GM23248 (cell line): ENCODE data around the gene B9D1. TPM values are rescaled to one million over a fixed set of nuclear protein-coding genes. Genes with fewer than 3 reads are reported as not detected.

ENCODE experiments used
- DNase-seq: peaks from one replicate; pipeline ENCODE4 v3.0.0-alpha.2; 2015
- H2AFZ ChIP-seq: fragments of 200-600 bp; sonication (generic); 2 replicates; pipeline ENCODE4 v1.6.1; 2016; ENCODE audit warnings: antibody characterized with exemption
- H3F3A ChIP-seq: fragments of 200-600 bp; sonication (generic); 2 replicates; pipeline ENCODE4 v1.6.1; 2016; ENCODE audit warnings: mild to moderate bottlenecking, antibody characterized with exemption, mixed run types; ENCODE audit not compliant: insufficient read depth
- H3K27ac ChIP-seq: fragments of 200-600 bp; sonication (generic); 2 replicates; pipeline ENCODE4 v1.5.1; 2016; ENCODE audit warnings: mild to moderate bottlenecking
- H3K27me3 ChIP-seq: fragments of 200-600 bp; sonication (generic); replicated peaks from 2 replicates; pipeline ENCODE4 v1.6.1; 2016; ENCODE audit warnings: mild to moderate bottlenecking; ENCODE audit not compliant: insufficient read depth
- H3K36me3 ChIP-seq: fragments of 200-600 bp; sonication (generic); 2 replicates; pipeline ENCODE4 v1.6.1; 2016; ENCODE audit warnings: low read depth, mild to moderate bottlenecking
- H3K4me1 ChIP-seq: fragments of 200-600 bp; sonication (generic); 2 replicates; pipeline ENCODE4 v1.6.1; 2016; ENCODE audit warnings: mild to moderate bottlenecking; ENCODE audit not compliant: insufficient read depth
- H3K4me2 ChIP-seq: fragments of 200-600 bp; sonication (generic); one replicate; pipeline ENCODE4 v1.6.1; 2016; ENCODE audit warnings: mild to moderate bottlenecking; ENCODE audit not compliant: unreplicated experiment
- H3K4me3 ChIP-seq: fragments of 200-600 bp; sonication (generic); 2 replicates; pipeline ENCODE4 v1.5.1; 2016; ENCODE audit warnings: mild to moderate bottlenecking
- H3K79me2 ChIP-seq: fragments of 200-600 bp; sonication (generic); 2 replicates; pipeline ENCODE4 v1.6.1; 2016; ENCODE audit warnings: mild to moderate bottlenecking; ENCODE audit not compliant: insufficient read depth
- H3K9ac ChIP-seq: fragments of 200-600 bp; sonication (generic); 2 replicates; pipeline ENCODE4 v1.6.1; 2016; ENCODE audit warnings: mild to moderate bottlenecking
- H3K9me2 ChIP-seq: fragments of 200-600 bp; sonication (generic); 2 replicates; pipeline ENCODE4 v1.6.1; 2016; ENCODE audit warnings: mixed run types, mild to moderate bottlenecking, moderate library complexity; ENCODE audit not compliant: insufficient read depth
- H3K9me3 ChIP-seq: fragments of 200-600 bp; sonication (generic); one replicate; pipeline ENCODE4 v1.6.1; 2017; ENCODE audit warnings: low read depth
- H4K20me1 ChIP-seq: fragments of 200-600 bp; sonication (generic); 2 replicates; pipeline ENCODE4 v1.6.0; 2016; ENCODE audit not compliant: insufficient read depth
- EZH2 ChIP-seq: fragments of 200-600 bp; sonication (generic); IDR thresholded peaks from 2 replicates; pipeline ENCODE4 v1.6.1; 2018; ENCODE audit warnings: antibody characterized with exemption, mild to moderate bottlenecking; ENCODE audit not compliant: insufficient read depth, poor library complexity, severe bottlenecking
- EZH2phosphoT487 ChIP-seq: fragments of 200-600 bp; sonication (generic); IDR thresholded peaks from 2 replicates; pipeline ENCODE4 v1.6.1; 2018; ENCODE audit warnings: antibody characterized with exemption, moderate library complexity, mild to moderate bottlenecking, low read depth; ENCODE audit not compliant: insufficient read depth
- WGBS, 2 experiments: methylation state at CpG; one replicate each; pipeline ENCODE4 v1.1.6; 2015 to 2017; ENCODE audit warnings: low lambda C conversion rate in 2 of 2, low coverage in 1 of 2; ENCODE audit errors: missing lambda C conversion rate in 2 of 2; 5-methylcytosine and 5-hydroxymethylcytosine counted together
- in situ Hi-C: fragments of 300-500 bp; cut with MboI; formaldehyde crosslinking; loops from 2 replicates; pipeline ENCODE4 v1.15.0; 2020
- polyA plus RNA-seq: library from polyadenylated mRNA; unstranded; fragments of >200 nt; fragmentation: Nextera tagmentation; extraction: Ambion mirVana; gene quantifications from 2 replicates; pipeline ENCODE4 v1.2.1, GENCODE V29; 2016
- total RNA-seq: library from RNA; depleted of rRNA; stranded (reverse); fragments of >200 nt; shearing (Covaris generic); gene quantifications from 2 replicates; pipeline ENCODE4 v1.2.3, GENCODE V29; 2014

The B9D1 gene
- total and polyA plus RNA-seq, 2 experiments from 2014 or later = 15.5 to 24.4 TPM

DNA sequence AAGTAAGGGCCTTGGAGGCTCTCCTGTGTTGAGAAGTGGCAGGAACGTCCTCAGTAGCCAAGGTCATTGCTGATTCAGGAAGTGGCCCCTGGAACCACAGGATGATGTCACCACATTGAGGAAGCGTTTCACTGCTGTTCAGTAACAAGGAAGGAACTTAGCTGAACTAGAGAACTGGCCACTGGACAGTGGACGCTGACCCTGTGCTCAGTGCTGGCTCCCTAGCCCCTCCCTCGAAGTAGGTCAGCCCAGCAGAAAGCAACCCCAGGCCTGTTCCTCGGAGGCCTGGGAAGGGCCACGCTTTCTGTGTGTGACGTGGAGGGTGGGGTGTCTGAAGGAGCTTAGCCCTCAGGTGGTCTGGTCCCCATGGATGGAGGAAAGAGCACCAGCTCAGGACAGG is 58.3 kb downstream of the B9D1 start:
- Histone ChIP-seq H3K9me3 (no peaks in the 10 kb centered on the region), H3K9me2 (no peaks in the 10 kb centered on the region), H3K4me2 (no peak overlapping the region), H3K27ac (no peak overlapping the region), H3K36me3 (no peaks in the 10 kb centered on the region), H3K79me2 (peaks cover 59% of the 10 kb centered on the region), H2AFZ (no peak overlapping the region), H4K20me1 (no peaks in the 10 kb centered on the region), H3K4me3 (no peak overlapping the region), H3K9ac (no peak overlapping the region), H3K27me3 (no peaks in the 10 kb centered on the region), H3F3A (no peaks in the 10 kb centered on the region), H3K4me1 (peaks cover 7% of the 10 kb centered on the region; the same call in 1 of the 2 replicates)
- peak; percentile 64 for DNase-seq
- in situ Hi-C loops = no loop called here
- WGBS, 2 experiments = 75 to 77% methylated on average over 7 of the region's 7 CpGs
- TF ChIP-seq EZH2phosphoT487 (no peak), EZH2 (no peak)

DNA sequence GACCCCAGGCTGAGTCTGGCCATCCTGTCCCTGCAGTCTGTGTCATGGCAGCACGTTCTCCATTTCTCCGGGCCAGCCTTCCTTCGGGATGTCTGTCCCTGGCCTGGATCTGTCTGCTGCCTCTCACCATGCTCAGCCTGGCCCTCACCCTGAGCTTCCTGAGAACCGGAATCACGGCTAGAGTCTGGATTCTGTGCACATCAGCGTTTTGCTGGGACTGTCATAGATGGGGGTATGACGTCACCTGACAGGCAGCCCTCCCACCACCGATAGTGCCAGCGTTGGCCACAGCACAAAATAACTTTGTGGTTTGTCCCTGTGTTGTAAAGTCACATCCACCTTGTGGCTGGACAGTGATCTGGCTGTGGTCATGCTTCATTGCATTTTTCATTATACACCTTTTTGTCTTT is 59.2 kb downstream of the B9D1 start:
- Histone ChIP-seq H3K36me3 (no peaks in the 10 kb centered on the region), H3K79me2 (peaks cover 65% of the 10 kb centered on the region), H3K4me3 (no peak overlapping the region), H3K4me2 (no peak overlapping the region), H4K20me1 (no peaks in the 10 kb centered on the region), H3F3A (no peaks in the 10 kb centered on the region), H2AFZ (no peak overlapping the region), H3K4me1 (peaks cover 7% of the 10 kb centered on the region; the same call in 1 of the 2 replicates), H3K9me2 (no peaks in the 10 kb centered on the region), H3K9me3 (no peaks in the 10 kb centered on the region), H3K9ac (no peak overlapping the region), H3K27ac (no peak overlapping the region), H3K27me3 (no peaks in the 10 kb centered on the region)
- DNase-seq = no peak
- in situ Hi-C loops = no loop called here
- 93% methylated on average over 9 of the region's 9 CpGs for WGBS, 2 experiments
- TF ChIP-seq EZH2phosphoT487 = no peak
- no peak for TF ChIP-seq EZH2

DNA sequence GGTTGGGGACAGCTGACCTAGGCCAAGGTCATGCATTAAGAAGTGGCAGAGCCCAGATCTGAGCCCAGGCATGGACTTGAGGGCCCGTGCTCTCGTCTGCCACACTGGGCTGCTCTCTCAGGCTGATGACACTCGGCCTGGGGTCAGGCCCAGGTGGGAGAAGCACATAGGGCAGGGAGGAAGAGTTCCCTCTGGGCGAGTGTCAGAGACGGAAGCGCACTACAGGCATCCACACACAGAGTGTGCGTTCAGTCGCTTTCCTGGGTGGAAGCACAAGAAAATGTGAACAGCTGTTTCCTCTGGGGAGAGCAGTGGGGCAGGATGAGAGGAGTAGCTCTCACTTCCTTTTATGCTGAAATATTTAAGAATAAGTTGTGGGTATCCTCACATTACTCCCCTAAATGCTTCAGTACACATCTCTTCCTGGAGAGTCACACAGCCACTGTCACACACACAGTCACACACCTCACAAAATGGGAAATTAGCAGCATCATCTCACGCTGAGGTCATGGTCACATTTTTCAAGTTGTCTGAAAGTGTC is 59.7 kb downstream of the B9D1 start:
- Histone ChIP-seq H3F3A (no peaks in the 10 kb centered on the region), H3K27me3 (no peaks in the 10 kb centered on the region), H3K9ac (no peak overlapping the region), H3K4me2 (no peak overlapping the region), H3K79me2 (peaks cover 65% of the 10 kb centered on the region), H3K36me3 (no peaks in the 10 kb centered on the region), H2AFZ (no peak overlapping the region), H3K9me2 (no peaks in the 10 kb centered on the region), H3K27ac (no peak overlapping the region), H3K9me3 (no peaks in the 10 kb centered on the region), H3K4me1 (peaks cover 7% of the 10 kb centered on the region; the same call in 1 of the 2 replicates), H4K20me1 (no peaks in the 10 kb centered on the region), H3K4me3 (no peak overlapping the region)
- TF ChIP-seq EZH2phosphoT487 = no peak
- no peak for TF ChIP-seq EZH2
- WGBS, 2 experiments = 96% methylated on average over 9 of the region's 9 CpGs
- no peak for DNase-seq
- in situ Hi-C loops = no loop called here

DNA sequence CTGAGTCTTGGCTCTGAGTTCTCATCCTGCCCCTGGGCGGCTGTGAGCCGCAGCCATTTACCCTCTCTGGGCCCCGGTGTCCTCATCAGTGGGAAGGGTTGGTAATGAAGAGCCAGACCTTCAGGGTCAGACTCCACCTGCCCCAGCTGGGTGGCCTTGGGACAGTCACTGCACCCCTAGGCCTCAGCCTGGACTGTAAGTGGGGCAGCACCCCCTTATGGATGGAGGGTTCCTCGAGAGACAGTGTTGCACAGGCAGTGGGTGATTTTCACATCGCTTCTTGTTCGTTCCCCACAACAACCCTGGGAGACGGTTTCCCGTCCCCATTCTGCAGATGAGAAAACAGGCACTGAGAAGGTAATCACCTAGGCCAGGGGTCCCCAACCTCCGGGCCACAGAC is 60.5 kb downstream of the B9D1 start:
- Histone ChIP-seq H3K79me2 (peaks cover 61% of the 10 kb centered on the region), H2AFZ (no peak overlapping the region), H3K9me2 (no peaks in the 10 kb centered on the region), H4K20me1 (no peaks in the 10 kb centered on the region), H3K4me3 (no peak overlapping the region), H3K9me3 (no peaks in the 10 kb centered on the region), H3K36me3 (no peaks in the 10 kb centered on the region), H3K9ac (no peak overlapping the region), H3K27me3 (no peaks in the 10 kb centered on the region), H3K4me1 (peaks cover 7% of the 10 kb centered on the region; the same call in 1 of the 2 replicates), H3K4me2 (no peak overlapping the region), H3F3A (no peaks in the 10 kb centered on the region), H3K27ac (no peak overlapping the region)
- in situ Hi-C loops = no loop called here
- DNase-seq = no peak
- 86 to 90% methylated on average over 9 of the region's 9 CpGs for WGBS, 2 experiments
- TF ChIP-seq EZH2phosphoT487 = no peak
- TF ChIP-seq EZH2 = no peak
